ENCODE data around the gene TSPAN14.

- TF ChIP-seq POLR2A (IDR thresholded peaks at IDR 0.05; ENCODE audit: low read depth, low read length) (no peak), POLR2AphosphoS5 (IDR thresholded peaks at IDR 0.05; ENCODE audit: low read depth, low read length) (no peak), SPI1 (IDR thresholded peaks at IDR 0.05; ENCODE audit: low read depth, low read length) (no peak), TAF1 (IDR thresholded peaks at IDR 0.05; ENCODE audit: low read depth, low read length) (no peak), PAX5 (IDR thresholded peaks at IDR 0.05; ENCODE audit: insufficient read depth, low read length, severe bottlenecking) (no peak), POU2F2 (IDR thresholded peaks at IDR 0.05; ENCODE audit: low read depth, low read length) (no peak)
Measured at GRCh38 chr10:80454513-80455460, 677 bp downstream of the TSPAN14 start.
